Fibroblast of the aortic adventitia (primary cell): Measurements from ENCODE around the gene MEOX1. TPM values are rescaled to one million over a fixed set of nuclear protein-coding genes. Genes with fewer than 3 reads are reported as not detected.

Experiments
- DNase-seq: peaks from one replicate; pipeline ENCODE4 v3.0.0-alpha.2; 2010; ENCODE audit warnings: low read depth
- H3K4me3 ChIP-seq: 2 replicates; pipeline ENCODE4 v1.5.1; 2011; ENCODE audit warnings: low read depth, mild to moderate bottlenecking, control low read depth, low read length, moderate library complexity
- total RNA-seq: library from RNA; depleted of rRNA; stranded (reverse); fragments of >200 nt; gene quantifications from 2 replicates; pipeline ENCODE4 v1.2.3, GENCODE V29; 2012; ENCODE audit warnings: low replicate concordance
- TF ChIP-seq, protein P1 (sequence below): IDR thresholded peaks from 2 replicates; pipeline ENCODE4 v1.5.1; 2011; ENCODE audit warnings: mild to moderate bottlenecking, low read length, control low read depth, inconsistent platforms; ENCODE audit not compliant: insufficient read depth

MEOX1 gene
- total RNA-seq, 1 donor, result not detected

DNA sequence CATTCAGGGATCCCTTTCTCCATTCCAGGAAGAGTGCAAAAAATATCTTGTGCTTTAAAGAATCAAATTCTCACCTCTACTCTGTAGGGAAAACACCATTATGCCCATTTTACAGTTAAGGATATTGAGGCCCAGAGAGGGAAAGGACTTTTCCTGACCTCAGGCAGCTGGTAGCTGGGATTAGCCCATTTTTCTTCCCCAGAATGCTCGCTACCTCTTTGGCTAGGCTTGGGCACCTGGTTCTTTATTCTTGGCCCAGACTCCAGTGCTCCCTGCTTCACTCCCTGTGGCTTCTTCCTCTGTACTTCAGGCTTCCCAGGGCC is 45.7 kb downstream of the MEOX1 start:
- no peak overlapping the region for H3K4me3 ChIP-seq
- TF ChIP-seq, protein P1, sequence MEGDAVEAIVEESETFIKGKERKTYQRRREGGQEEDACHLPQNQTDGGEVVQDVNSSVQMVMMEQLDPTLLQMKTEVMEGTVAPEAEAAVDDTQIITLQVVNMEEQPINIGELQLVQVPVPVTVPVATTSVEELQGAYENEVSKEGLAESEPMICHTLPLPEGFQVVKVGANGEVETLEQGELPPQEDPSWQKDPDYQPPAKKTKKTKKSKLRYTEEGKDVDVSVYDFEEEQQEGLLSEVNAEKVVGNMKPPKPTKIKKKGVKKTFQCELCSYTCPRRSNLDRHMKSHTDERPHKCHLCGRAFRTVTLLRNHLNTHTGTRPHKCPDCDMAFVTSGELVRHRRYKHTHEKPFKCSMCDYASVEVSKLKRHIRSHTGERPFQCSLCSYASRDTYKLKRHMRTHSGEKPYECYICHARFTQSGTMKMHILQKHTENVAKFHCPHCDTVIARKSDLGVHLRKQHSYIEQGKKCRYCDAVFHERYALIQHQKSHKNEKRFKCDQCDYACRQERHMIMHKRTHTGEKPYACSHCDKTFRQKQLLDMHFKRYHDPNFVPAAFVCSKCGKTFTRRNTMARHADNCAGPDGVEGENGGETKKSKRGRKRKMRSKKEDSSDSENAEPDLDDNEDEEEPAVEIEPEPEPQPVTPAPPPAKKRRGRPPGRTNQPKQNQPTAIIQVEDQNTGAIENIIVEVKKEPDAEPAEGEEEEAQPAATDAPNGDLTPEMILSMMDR, result no peak
- no peak for DNase-seq

DNA sequence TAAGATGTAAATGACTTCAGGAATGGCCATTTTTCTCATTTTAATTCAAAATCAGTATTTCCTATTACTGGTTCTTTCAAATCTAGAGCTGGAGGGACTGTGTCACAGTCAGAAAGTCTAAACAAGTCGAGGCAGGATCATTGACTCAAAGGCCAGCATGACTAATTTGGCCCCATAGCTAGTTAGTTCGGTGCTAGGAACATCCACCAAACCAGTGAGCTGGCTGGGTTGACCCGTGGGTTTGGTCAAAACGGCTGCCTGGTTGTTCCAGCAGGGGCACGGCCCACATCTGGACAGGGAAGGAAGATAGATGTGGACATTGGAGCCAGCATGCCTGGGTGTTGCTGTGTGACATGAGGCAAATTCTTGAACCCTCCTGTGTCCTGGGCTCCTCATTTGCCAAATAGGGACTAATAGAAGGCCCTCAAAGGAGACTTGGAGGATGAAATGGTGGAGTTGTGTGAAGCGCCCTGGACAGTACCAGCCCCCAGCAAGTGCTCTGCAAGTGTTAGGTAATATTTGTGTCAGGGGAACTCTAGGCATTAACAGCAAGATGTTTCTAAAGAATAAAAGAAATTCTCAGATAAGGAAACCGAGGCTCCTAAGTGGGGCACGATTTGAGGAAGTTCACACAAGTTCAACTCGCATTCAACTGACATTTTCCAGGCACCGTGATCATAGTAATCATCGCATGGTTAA is 46.2 kb downstream of the MEOX1 start:
- no peak overlapping the region for H3K4me3 ChIP-seq
- DNase-seq, result peak; percentile 20
- TF ChIP-seq, protein P1, result no peak

DNA sequence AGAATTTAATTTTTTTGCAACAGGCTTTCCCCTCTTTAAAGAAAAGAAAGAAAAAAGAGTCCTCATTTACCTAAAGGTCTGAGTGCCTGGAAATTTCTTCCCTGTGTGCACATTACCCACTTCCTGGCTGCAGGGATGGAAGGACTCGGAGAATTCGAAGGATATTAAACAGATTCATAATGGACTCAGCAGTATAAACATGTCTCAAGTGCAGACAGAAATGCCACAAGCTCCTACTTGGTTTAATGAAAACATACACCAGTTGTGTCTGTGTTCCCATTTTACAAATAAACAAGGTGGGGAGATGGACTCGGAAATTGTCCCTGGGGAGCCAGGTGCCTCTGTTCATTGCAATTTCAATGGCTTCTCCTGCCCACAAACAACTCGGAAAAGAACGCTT is 47.2 kb downstream of the MEOX1 start:
- H3K4me3 ChIP-seq, result no peak overlapping the region
- DNase-seq, result no peak
- TF ChIP-seq, protein P1, result no peak

DNA sequence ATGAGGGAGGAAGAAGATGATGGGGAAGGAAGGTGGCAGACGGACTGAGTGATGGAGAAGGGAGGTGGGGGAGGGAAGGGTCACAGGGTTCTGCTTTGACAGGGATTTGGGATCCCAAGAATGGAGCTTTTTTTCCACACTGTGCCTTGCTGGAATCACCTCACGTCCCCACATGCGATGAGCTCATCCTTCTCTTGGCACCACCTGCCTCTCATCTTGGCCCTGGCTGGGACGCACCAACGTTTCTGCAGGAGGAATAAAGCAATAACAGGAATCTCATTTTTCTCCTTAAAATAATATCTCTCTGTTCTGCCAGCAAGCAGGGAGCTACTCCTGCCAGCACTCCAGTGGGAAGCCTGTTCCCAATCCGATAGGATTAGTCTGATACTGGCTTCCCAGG is 47.8 kb downstream of the MEOX1 start:
- TF ChIP-seq, protein P1, result no peak
- DNase-seq, result peak; percentile 47
- no peak overlapping the region for H3K4me3 ChIP-seq

DNA sequence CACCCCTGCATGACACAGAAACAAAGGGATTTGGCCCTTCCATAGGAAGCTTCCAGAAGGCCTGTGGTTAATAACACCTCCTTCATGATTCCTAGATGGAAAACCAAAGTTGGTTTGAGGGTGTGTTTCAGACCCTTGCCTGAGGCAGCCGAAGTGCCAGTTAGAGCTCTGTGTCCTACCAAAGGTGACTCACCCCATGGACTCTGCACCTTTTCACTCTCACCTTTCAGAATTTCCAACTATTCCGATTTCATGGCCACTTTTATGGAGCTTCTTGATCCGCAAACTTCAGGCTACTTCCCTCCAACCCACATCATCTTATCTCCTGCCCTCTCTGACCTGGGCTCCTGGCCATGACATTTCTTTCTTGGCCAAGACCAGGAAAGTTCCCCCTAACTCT is 49.2 kb downstream of the MEOX1 start:
- TF ChIP-seq, protein P1, result no peak
- DNase-seq, result no peak
- H3K4me3 ChIP-seq, result no peak overlapping the region

DNA sequence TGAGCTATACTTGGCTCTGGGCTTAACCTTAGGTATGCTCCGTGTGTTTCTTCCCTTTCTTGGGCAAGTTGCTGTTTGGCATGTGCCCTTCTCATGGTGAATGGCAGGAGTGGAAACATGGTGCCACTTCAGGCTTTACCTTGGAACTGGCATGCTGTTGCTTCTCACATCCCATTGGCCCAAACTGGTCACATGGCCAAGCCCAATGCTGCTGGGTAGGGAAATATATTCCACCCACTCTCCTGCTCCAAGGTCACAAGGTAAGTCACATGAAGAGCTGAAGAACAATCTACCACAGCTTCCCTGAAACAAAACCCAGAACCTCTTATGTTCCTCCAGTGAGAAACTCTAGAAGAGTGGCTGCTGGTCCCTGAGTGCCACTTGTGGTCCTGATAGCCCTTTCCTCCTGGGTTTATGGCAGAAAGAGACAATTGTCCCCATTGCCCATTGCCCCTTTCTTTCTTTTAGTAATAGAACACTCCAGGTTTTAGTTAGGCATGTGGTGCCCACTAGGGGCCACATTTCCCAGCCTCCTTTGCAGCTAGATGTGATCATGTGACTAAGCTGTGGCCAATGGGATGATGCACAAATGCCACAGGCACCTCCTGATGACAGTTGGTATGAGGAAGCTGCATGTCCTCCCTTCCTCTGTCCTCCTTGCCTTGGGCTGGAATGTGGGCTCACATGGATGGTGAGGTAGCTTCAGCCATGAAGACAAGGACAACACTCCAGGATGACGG is 50.3 kb downstream of the MEOX1 start:
- TF ChIP-seq, protein P1, result no peak
- DNase-seq, result no peak
- H3K4me3 ChIP-seq, result no peak overlapping the region
